ENCODE data around the gene AKAP8L.
A peak's percentile ranks its signal among the peaks of the same experiment; 100 is the strongest.
"Not testable (repeated sequence)": the region's sequence is repeated elsewhere in the genome, so short reads cannot be mapped to it uniquely, and the experiment has no call there.

Gene AKAP8L

GRCh38 chr19:15397236-15397635 lies 21.6 kb downstream of the AKAP8L start:
- FAIRE-seq (no peak), DNase-seq (ENCODE audit: insufficient read length, low spot score) (no peak)
- no peak for TF ChIP-seq SPI1 (IDR thresholded peaks at IDR 0.05; ENCODE audit: low read depth, low read length)
- TF ChIP-seq POU2F2 (IDR thresholded peaks at IDR 0.05; ENCODE audit: low read depth, low read length) = no peak
- no peak for TF ChIP-seq TAF1 (IDR thresholded peaks at IDR 0.05; ENCODE audit: low read depth, low read length)
- no peak for TF ChIP-seq PAX5 (IDR thresholded peaks at IDR 0.05; ENCODE audit: insufficient read depth, low read length, severe bottlenecking)
- TF ChIP-seq POLR2A (IDR thresholded peaks at IDR 0.05; ENCODE audit: low read depth, low read length) = no peak
- TF ChIP-seq POLR2AphosphoS5 (IDR thresholded peaks at IDR 0.05; ENCODE audit: low read depth, low read length) = no peak

DNA sequence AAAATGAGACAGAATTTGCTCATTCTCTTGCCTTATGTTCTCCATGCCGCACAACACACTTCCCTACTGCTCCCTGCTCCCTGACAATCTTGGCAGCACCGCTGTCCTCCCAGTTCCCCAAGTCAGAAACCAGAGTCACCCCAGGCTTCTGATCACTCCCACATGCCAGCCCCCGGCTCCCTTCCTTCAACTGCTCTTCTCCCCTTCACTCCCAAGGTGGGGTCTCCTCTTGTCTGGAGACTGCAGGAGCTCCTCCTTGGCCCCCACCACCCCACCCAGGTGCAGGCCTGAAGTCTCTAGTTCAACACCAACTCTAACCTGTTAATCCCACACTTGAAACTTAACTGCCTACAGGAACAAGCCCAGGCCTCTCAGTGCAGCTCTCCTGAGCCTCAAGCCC lies 22.4 kb downstream of the AKAP8L start:
- FAIRE-seq = no peak
- no peak for DNase-seq (ENCODE audit: insufficient read length, low spot score)
- no peak for TF ChIP-seq SPI1 (IDR thresholded peaks at IDR 0.05; ENCODE audit: low read depth, low read length)
- TF ChIP-seq PAX5 (IDR thresholded peaks at IDR 0.05; ENCODE audit: insufficient read depth, low read length, severe bottlenecking) = no peak
- no peak for TF ChIP-seq POLR2AphosphoS5 (IDR thresholded peaks at IDR 0.05; ENCODE audit: low read depth, low read length)
- TF ChIP-seq TAF1 (IDR thresholded peaks at IDR 0.05; ENCODE audit: low read depth, low read length) = no peak
- no peak for TF ChIP-seq POU2F2 (IDR thresholded peaks at IDR 0.05; ENCODE audit: low read depth, low read length)
- no peak for TF ChIP-seq POLR2A (IDR thresholded peaks at IDR 0.05; ENCODE audit: low read depth, low read length)

GRCh38 chr19:15395251-15395650 lies 23.5 kb downstream of the AKAP8L start:
- FAIRE-seq; DNase-seq (ENCODE audit: insufficient read length, low spot score): not testable (repeated sequence)

GRCh38 chr19:15394426-15394825 lies 24.4 kb downstream of the AKAP8L start:
- FAIRE-seq (no peak), DNase-seq (ENCODE audit: insufficient read length, low spot score) (no peak)
- no peak for TF ChIP-seq POLR2AphosphoS5 (IDR thresholded peaks at IDR 0.05; ENCODE audit: low read depth, low read length)
- TF ChIP-seq SPI1 (IDR thresholded peaks at IDR 0.05; ENCODE audit: low read depth, low read length) = no peak
- TF ChIP-seq POLR2A (IDR thresholded peaks at IDR 0.05; ENCODE audit: low read depth, low read length) = no peak
- no peak for TF ChIP-seq PAX5 (IDR thresholded peaks at IDR 0.05; ENCODE audit: insufficient read depth, low read length, severe bottlenecking)
- TF ChIP-seq TAF1 (IDR thresholded peaks at IDR 0.05; ENCODE audit: low read depth, low read length) = no peak
- TF ChIP-seq POU2F2 (IDR thresholded peaks at IDR 0.05; ENCODE audit: low read depth, low read length) = no peak

DNA sequence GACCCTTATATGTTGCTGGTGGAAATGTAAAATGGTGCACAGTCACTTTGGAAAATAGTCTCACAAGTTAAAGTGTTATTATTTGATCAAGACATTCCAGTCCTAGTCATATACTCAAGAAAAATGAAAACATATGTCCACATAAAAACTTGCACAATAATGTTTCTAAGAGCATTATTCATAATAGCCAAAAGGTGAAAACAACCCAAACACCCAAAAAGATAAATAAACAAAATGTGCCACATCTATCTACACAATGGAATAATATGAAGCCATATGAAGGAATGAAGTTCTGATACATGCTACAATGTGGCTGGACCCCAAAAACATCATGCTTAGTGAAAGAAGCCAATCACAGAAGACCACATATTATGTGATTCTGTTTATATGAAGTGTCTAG lies 24.8 kb downstream of the AKAP8L start:
- DNase-seq (ENCODE audit: insufficient read length, low spot score) (no peak), FAIRE-seq (no peak)
- no peak for TF ChIP-seq POLR2A (IDR thresholded peaks at IDR 0.05; ENCODE audit: low read depth, low read length)
- no peak for TF ChIP-seq TAF1 (IDR thresholded peaks at IDR 0.05; ENCODE audit: low read depth, low read length)
- TF ChIP-seq POLR2AphosphoS5 (IDR thresholded peaks at IDR 0.05; ENCODE audit: low read depth, low read length) = no peak
- no peak for TF ChIP-seq SPI1 (IDR thresholded peaks at IDR 0.05; ENCODE audit: low read depth, low read length)
- TF ChIP-seq PAX5 (IDR thresholded peaks at IDR 0.05; ENCODE audit: insufficient read depth, low read length, severe bottlenecking) = no peak
- no peak for TF ChIP-seq POU2F2 (IDR thresholded peaks at IDR 0.05; ENCODE audit: low read depth, low read length)

DNA sequence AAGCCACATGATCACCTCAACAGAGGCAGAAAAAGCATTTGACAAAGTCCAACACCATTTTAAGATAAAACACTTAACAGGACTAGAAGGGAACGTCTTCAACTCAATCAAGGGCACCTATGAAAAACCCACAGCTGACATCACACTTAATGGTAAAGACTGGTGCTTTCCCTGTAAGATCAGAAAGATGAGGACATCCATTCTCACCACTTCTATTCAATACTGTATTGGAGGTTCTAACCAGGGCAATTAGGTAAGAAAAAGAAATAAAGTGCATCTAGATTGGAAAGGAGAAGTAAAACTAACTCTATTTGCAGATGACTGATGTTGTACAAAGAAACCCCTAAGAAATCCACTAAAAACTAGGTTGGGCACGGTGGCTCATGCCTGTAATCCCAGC lies 28.0 kb downstream of the AKAP8L start:
- TF ChIP-seq TAF1 (IDR thresholded peaks at IDR 0.05; ENCODE audit: low read depth, low read length) = no peak
- TF ChIP-seq POLR2AphosphoS5 (IDR thresholded peaks at IDR 0.05; ENCODE audit: low read depth, low read length) = no peak
- TF ChIP-seq SPI1 (IDR thresholded peaks at IDR 0.05; ENCODE audit: low read depth, low read length) = no peak
- no peak for TF ChIP-seq POLR2A (IDR thresholded peaks at IDR 0.05; ENCODE audit: low read depth, low read length)
- no peak for DNase-seq (ENCODE audit: insufficient read length, low spot score)
- FAIRE-seq = no peak

- TF ChIP-seq POU2F2 (IDR thresholded peaks at IDR 0.05; ENCODE audit: low read depth, low read length) (no peak), POLR2AphosphoS5 (IDR thresholded peaks at IDR 0.05; ENCODE audit: low read depth, low read length) (no peak), POLR2A (IDR thresholded peaks at IDR 0.05; ENCODE audit: low read depth, low read length) (no peak), TAF1 (IDR thresholded peaks at IDR 0.05; ENCODE audit: low read depth, low read length) (no peak), SPI1 (IDR thresholded peaks at IDR 0.05; ENCODE audit: low read depth, low read length) (no peak)
- FAIRE-seq (peak; percentile 16), DNase-seq (ENCODE audit: insufficient read length, low spot score) (no peak)
These were observed 36.9 kb downstream of the AKAP8L start for GRCh38 chr19:15381864-15382263.

DNA sequence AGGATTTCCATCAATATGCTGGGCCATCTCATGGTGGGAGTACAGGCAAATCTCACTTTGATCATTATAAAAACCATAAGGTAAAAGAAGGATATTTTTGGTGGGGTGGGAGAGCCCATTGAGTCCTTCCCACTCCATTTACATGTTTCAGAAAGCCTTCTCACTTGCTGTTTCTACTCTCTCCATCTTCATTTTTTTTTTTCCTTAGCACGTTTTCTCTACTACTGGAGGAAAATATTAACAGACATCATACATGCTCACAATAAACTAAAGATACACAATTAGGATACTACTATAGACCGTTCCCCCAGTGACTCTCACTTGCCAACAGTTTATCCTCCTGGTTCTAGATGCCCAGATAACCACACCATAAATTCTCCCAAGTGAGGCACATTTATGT lies 37.4 kb downstream of the AKAP8L start:
- no peak for FAIRE-seq
- no peak for DNase-seq (ENCODE audit: insufficient read length, low spot score)
- TF ChIP-seq PAX5 (IDR thresholded peaks at IDR 0.05; ENCODE audit: insufficient read depth, low read length, severe bottlenecking) (no peak), SPI1 (IDR thresholded peaks at IDR 0.05; ENCODE audit: low read depth, low read length) (no peak), POLR2A (IDR thresholded peaks at IDR 0.05; ENCODE audit: low read depth, low read length) (no peak), TAF1 (IDR thresholded peaks at IDR 0.05; ENCODE audit: low read depth, low read length) (no peak), POU2F2 (IDR thresholded peaks at IDR 0.05; ENCODE audit: low read depth, low read length) (no peak), POLR2AphosphoS5 (IDR thresholded peaks at IDR 0.05; ENCODE audit: low read depth, low read length) (no peak)

- TF ChIP-seq POLR2A (IDR thresholded peaks at IDR 0.05; ENCODE audit: low read depth, low read length) = no peak
- TF ChIP-seq SPI1 (IDR thresholded peaks at IDR 0.05; ENCODE audit: low read depth, low read length) = no peak
- no peak for TF ChIP-seq POLR2AphosphoS5 (IDR thresholded peaks at IDR 0.05; ENCODE audit: low read depth, low read length)
- TF ChIP-seq POU2F2 (IDR thresholded peaks at IDR 0.05; ENCODE audit: low read depth, low read length) = no peak
- no peak for TF ChIP-seq TAF1 (IDR thresholded peaks at IDR 0.05; ENCODE audit: low read depth, low read length)
- no peak for TF ChIP-seq PAX5 (IDR thresholded peaks at IDR 0.05; ENCODE audit: insufficient read depth, low read length, severe bottlenecking)
- no peak for FAIRE-seq
- DNase-seq (ENCODE audit: insufficient read length, low spot score) = no peak
These were observed 38.7 kb downstream of the AKAP8L start for GRCh38 chr19:15379999-15380647.

Data from GM12891 (cell line).